Measurements from ENCODE around the gene POU6F2.

- TF ChIP-seq CTCF (IDR thresholded peaks at IDR 0.05; ENCODE audit: low read length) = no peak
- no peak for TF ChIP-seq EZH2phosphoT487 (IDR thresholded peaks at IDR 0.05; ENCODE audit: low read length)
Observed at GRCh38 chr7:39002755-39003154, 25.0 kb downstream of the POU6F2 start.
